Neural cell (in vitro differentiated cells): ENCODE results near the gene NFIB. TPM values are rescaled to one million over a fixed set of nuclear protein-coding genes. Genes with fewer than 3 reads are reported as not detected.

Experiments
- H2AFZ ChIP-seq: fragments of 200-600, 300-800 bp; sonication (generic), shearing (Covaris generic); 2 replicates; pipeline ENCODE4 v1.6.0; 2014; ENCODE audit warnings: low read depth, mild to moderate bottlenecking, antibody characterized with exemption, low read length, moderate library complexity
- H3F3A ChIP-seq: fragments of 200-600 bp; shearing (Covaris generic); 2 replicates; pipeline ENCODE4 v1.6.1; 2016; ENCODE audit warnings: mild to moderate bottlenecking, moderate library complexity, mixed read lengths, antibody characterized with exemption, low read length; ENCODE audit not compliant: insufficient read depth, poor library complexity, severe bottlenecking
- H3K27ac ChIP-seq: fragments of 200-600, 300-800 bp; sonication (generic), shearing (Covaris generic); 2 replicates; pipeline ENCODE4 v1.5.1; 2014; ENCODE audit warnings: mild to moderate bottlenecking, low read length, moderate library complexity
- H3K27me3 ChIP-seq: fragments of 300-800, 200-600 bp; sonication (generic), shearing (Covaris generic); 2 replicates; pipeline ENCODE4 v1.6.0; 2014; ENCODE audit warnings: mild to moderate bottlenecking, low read depth, low read length, moderate library complexity; ENCODE audit not compliant: insufficient read depth
- H3K36me3 ChIP-seq: fragments of 300-800, 200-600 bp; sonication (generic), shearing (Covaris generic); 2 replicates; pipeline ENCODE4 v1.5.1; 2014; ENCODE audit warnings: mild to moderate bottlenecking, antibody characterized with exemption, low read length, moderate library complexity; ENCODE audit not compliant: insufficient read depth
- H3K4me2 ChIP-seq: fragments of 300-800, 200-600 bp; sonication (generic), shearing (Covaris generic); 2 replicates; pipeline ENCODE4 v1.6.0; 2014; ENCODE audit warnings: mild to moderate bottlenecking, low read length
- H3K4me3 ChIP-seq: fragments of 300-800, 200-600 bp; sonication (generic), shearing (Covaris generic); 2 replicates; pipeline ENCODE4 v1.5.1; 2014; ENCODE audit warnings: mild to moderate bottlenecking, low read length, moderate library complexity
- H3K79me2 ChIP-seq: fragments of 200-600 bp; shearing (Covaris generic); replicated peaks from 2 replicates; pipeline ENCODE4 v1.6.0; 2014; ENCODE audit warnings: mild to moderate bottlenecking, low read length, moderate library complexity; ENCODE audit not compliant: insufficient read depth
- H3K9ac ChIP-seq: fragments of 300-800, 200-600 bp; sonication (generic), shearing (Covaris generic); 2 replicates; pipeline ENCODE4 v1.6.1; 2016; ENCODE audit warnings: mild to moderate bottlenecking, low read length, mixed read lengths
- H3K9me2 ChIP-seq: fragments of 200-600 bp; shearing (Covaris generic); 2 replicates; pipeline ENCODE4 v1.6.1; 2016; ENCODE audit warnings: mild to moderate bottlenecking, low read length, mixed read lengths; ENCODE audit not compliant: insufficient read depth
- H3K9me3 ChIP-seq: fragments of 200-600, 300-800 bp; sonication (generic), shearing (Covaris generic); 2 replicates; pipeline ENCODE4 v1.6.1; 2016; ENCODE audit warnings: mild to moderate bottlenecking, mixed run types, low read length, moderate library complexity, mixed read lengths
- H4K20me1 ChIP-seq: fragments of 200-600 bp; shearing (Covaris generic); 2 replicates; pipeline ENCODE4 v1.6.1; 2016; ENCODE audit warnings: mild to moderate bottlenecking, mixed run types; ENCODE audit not compliant: insufficient read depth
- EP300 ChIP-seq: fragments of 450-650 bp; conservative IDR thresholded peaks from 2 replicates; pipeline ENCODE4 v1.6.1; 2014; ENCODE audit warnings: antibody characterized with exemption, mild to moderate bottlenecking, moderate library complexity; ENCODE audit not compliant: poor library complexity, severe bottlenecking
- EZH2 ChIP-seq: fragments of 200-600, 300-800 bp; shearing (Covaris generic), sonication (generic); IDR thresholded peaks from 2 replicates; pipeline ENCODE4 v1.6.1; 2014; ENCODE audit warnings: antibody characterized with exemption, low read length, borderline replicate concordance, mild to moderate bottlenecking; ENCODE audit not compliant: insufficient read depth, poor library complexity, severe bottlenecking
- MXI1 ChIP-seq: fragments of 450-650 bp; conservative IDR thresholded peaks from 2 replicates; pipeline ENCODE4 v1.6.1; 2014; ENCODE audit warnings: antibody characterized with exemption, mild to moderate bottlenecking; ENCODE audit not compliant: poor library complexity, severe bottlenecking
- POLR2AphosphoS5 ChIP-seq: IDR thresholded peaks from 2 replicates; pipeline ENCODE4 v1.6.1; 2012
- RAD21 ChIP-seq: fragments of 450-650 bp; conservative IDR thresholded peaks from 2 replicates; pipeline ENCODE4 v1.6.1; 2014; ENCODE audit warnings: antibody characterized with exemption, mild to moderate bottlenecking, moderate library complexity
- SMC3 ChIP-seq: fragments of 450-650 bp; conservative IDR thresholded peaks from 2 replicates; pipeline ENCODE4 v1.6.1; 2014; ENCODE audit warnings: antibody characterized with exemption, mild to moderate bottlenecking, moderate library complexity; ENCODE audit not compliant: poor library complexity
- TAF1 ChIP-seq: IDR thresholded peaks from 2 replicates; pipeline ENCODE4 v1.6.1; 2012; ENCODE audit warnings: low read depth
- polyA plus RNA-seq: library from polyadenylated mRNA; depleted of rRNA; stranded (reverse); fragments of >200 nt; gene quantifications from 2 replicates; pipeline ENCODE4 v1.2.3, GENCODE V29; 2014
- TF ChIP-seq, protein P1 (sequence below): IDR thresholded peaks from 2 replicates; pipeline ENCODE4 v1.6.1; 2012; ENCODE audit warnings: borderline replicate concordance
- TF ChIP-seq, protein P2 (sequence below): fragments of 450-650 bp; IDR thresholded peaks from 2 replicates; pipeline ENCODE4 v1.5.1; 2014; ENCODE audit warnings: antibody characterized with exemption, mild to moderate bottlenecking, moderate library complexity; ENCODE audit not compliant: poor library complexity, severe bottlenecking

NFIB gene
- polyA plus RNA-seq, 1 donor from 2014 or later, result 0.73 TPM

GRCh38 chr9:14341437-14342122, 27.6 kb upstream of the NFIB start:
- no peaks in the 10 kb centered on the region for H4K20me1 ChIP-seq
- H3K9me3 ChIP-seq, result no peaks in the 10 kb centered on the region
- H3K36me3 ChIP-seq, result no peaks in the 10 kb centered on the region
- peaks cover 51% of the 10 kb centered on the region for H3K27me3 ChIP-seq
- H3K27ac ChIP-seq, result no peak overlapping the region
- H3K9ac ChIP-seq, result no peak overlapping the region
- TF ChIP-seq EP300, result no peak
- TF ChIP-seq, protein P1, sequence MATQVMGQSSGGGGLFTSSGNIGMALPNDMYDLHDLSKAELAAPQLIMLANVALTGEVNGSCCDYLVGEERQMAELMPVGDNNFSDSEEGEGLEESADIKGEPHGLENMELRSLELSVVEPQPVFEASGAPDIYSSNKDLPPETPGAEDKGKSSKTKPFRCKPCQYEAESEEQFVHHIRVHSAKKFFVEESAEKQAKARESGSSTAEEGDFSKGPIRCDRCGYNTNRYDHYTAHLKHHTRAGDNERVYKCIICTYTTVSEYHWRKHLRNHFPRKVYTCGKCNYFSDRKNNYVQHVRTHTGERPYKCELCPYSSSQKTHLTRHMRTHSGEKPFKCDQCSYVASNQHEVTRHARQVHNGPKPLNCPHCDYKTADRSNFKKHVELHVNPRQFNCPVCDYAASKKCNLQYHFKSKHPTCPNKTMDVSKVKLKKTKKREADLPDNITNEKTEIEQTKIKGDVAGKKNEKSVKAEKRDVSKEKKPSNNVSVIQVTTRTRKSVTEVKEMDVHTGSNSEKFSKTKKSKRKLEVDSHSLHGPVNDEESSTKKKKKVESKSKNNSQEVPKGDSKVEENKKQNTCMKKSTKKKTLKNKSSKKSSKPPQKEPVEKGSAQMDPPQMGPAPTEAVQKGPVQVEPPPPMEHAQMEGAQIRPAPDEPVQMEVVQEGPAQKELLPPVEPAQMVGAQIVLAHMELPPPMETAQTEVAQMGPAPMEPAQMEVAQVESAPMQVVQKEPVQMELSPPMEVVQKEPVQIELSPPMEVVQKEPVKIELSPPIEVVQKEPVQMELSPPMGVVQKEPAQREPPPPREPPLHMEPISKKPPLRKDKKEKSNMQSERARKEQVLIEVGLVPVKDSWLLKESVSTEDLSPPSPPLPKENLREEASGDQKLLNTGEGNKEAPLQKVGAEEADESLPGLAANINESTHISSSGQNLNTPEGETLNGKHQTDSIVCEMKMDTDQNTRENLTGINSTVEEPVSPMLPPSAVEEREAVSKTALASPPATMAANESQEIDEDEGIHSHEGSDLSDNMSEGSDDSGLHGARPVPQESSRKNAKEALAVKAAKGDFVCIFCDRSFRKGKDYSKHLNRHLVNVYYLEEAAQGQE, result no peak
- no peaks in the 10 kb centered on the region for H3K9me2 ChIP-seq
- H2AFZ ChIP-seq, result no peak overlapping the region
- H3K79me2 ChIP-seq, result no peaks in the 10 kb centered on the region
- H3K4me3 ChIP-seq, result no peak overlapping the region
- no peak overlapping the region for H3K4me2 ChIP-seq
- H3F3A ChIP-seq, result no peaks in the 10 kb centered on the region

DNA sequence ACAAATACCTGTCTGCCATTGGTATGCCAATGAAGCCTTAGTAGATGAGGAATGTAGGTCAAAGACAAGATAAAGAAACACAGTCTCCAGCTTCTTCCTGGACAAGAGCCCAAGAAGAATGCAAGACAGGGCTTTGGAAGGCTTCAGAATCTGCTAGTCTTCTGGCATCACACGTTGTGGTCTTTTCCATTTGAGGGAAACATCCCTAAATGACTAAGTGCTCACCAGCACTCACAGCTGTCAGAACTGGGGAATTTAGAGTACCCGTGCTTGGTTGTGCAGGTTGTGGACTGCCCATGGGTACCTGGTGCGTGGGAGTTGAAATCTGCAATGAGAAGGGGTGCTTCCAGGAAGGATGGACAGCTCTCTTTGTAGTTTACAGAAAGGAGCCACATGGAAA, 27.1 kb upstream of the NFIB start:
- TF ChIP-seq SMC3 (no peak), POLR2AphosphoS5 (no peak), TAF1 (no peak), EZH2 (no peak), EP300 (no peak), RAD21 (no peak), MXI1 (no peak)
- TF ChIP-seq, protein P2, sequence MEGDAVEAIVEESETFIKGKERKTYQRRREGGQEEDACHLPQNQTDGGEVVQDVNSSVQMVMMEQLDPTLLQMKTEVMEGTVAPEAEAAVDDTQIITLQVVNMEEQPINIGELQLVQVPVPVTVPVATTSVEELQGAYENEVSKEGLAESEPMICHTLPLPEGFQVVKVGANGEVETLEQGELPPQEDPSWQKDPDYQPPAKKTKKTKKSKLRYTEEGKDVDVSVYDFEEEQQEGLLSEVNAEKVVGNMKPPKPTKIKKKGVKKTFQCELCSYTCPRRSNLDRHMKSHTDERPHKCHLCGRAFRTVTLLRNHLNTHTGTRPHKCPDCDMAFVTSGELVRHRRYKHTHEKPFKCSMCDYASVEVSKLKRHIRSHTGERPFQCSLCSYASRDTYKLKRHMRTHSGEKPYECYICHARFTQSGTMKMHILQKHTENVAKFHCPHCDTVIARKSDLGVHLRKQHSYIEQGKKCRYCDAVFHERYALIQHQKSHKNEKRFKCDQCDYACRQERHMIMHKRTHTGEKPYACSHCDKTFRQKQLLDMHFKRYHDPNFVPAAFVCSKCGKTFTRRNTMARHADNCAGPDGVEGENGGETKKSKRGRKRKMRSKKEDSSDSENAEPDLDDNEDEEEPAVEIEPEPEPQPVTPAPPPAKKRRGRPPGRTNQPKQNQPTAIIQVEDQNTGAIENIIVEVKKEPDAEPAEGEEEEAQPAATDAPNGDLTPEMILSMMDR, result no peak
- TF ChIP-seq, protein P1, result no peak
- Histone ChIP-seq H3K9me2 (no peaks in the 10 kb centered on the region), H3K27ac (no peak overlapping the region), H3F3A (no peaks in the 10 kb centered on the region), H3K9ac (no peak overlapping the region), H3K9me3 (no peaks in the 10 kb centered on the region), H3K4me2 (no peak overlapping the region), H3K36me3 (no peaks in the 10 kb centered on the region), H2AFZ (no peak overlapping the region), H3K79me2 (no peaks in the 10 kb centered on the region), H4K20me1 (no peaks in the 10 kb centered on the region), H3K27me3 (peaks cover 45% of the 10 kb centered on the region), H3K4me3 (no peak overlapping the region)
